Naive thymus-derived CD8-positive, alpha-beta T cell (primary cell): ENCODE data around the gene CLCN6. TPM values are rescaled to one million over a fixed set of nuclear protein-coding genes. Genes with fewer than 3 reads are reported as not detected.
"Not testable (repeated sequence)": the region's sequence is repeated elsewhere in the genome, so short reads cannot be mapped to it uniquely, and the experiment has no call there.

Source experiments
- ATAC-seq, 2 donors: fragments of 150-1000 bp; cut with Tn5 transposase in 1 of 2; sonication (Bioruptor Pico), chemical (Tn5 transposase) in 1 of 2; 1 replicate in 1 of 2; 2 replicates in 1 of 2; pipeline ENCODE4 v1.10.0; 2021; ENCODE audit warnings: mild to moderate bottlenecking in 2 of 2, moderate library complexity in 2 of 2
- POLR2A ChIA-PET: fragments of 350-600 bp; sonication (Branson Sonifier 250); formaldehyde crosslinking; loops from one replicate; lab custom pipeline; 2021; ENCODE audit warnings: antibody characterized with exemption; lab: Charles Lee
- DNase-seq, 10 donors: peaks; one replicate each; pipeline versions ENCODE4 v3.0.0 to v3.0.0-alpha.2; 2020 to 2022
- H3K27ac Mint-ChIP-seq, 10 donors: one replicate each; pipeline ENCODE4 v1.8.0; 2020 to 2022; ENCODE audit warnings: mild to moderate bottlenecking in 10 of 10, mixed read lengths in 10 of 10, moderate library complexity in 4 of 10, inconsistent platforms in 1 of 10
- H3K27me3 Mint-ChIP-seq, 5 donors: one replicate each; pipeline ENCODE4 v1.8.0; 2021 to 2022; ENCODE audit warnings: mixed read lengths in 5 of 5
- H3K36me3 Mint-ChIP-seq, 3 donors: one replicate each; pipeline ENCODE4 v1.8.0; 2020 to 2022; ENCODE audit warnings: mixed read lengths in 3 of 3, mild to moderate bottlenecking in 2 of 3, inconsistent platforms in 1 of 3
- H3K4me1 Mint-ChIP-seq, 4 donors: one replicate each; pipeline ENCODE4 v1.8.0; 2021 to 2022; ENCODE audit warnings: mixed read lengths in 4 of 4
- H3K4me3 Mint-ChIP-seq, 10 donors: one replicate each; pipeline ENCODE4 v1.8.0; 2020 to 2022; ENCODE audit warnings: mild to moderate bottlenecking in 10 of 10, mixed read lengths in 10 of 10, moderate library complexity in 6 of 10, inconsistent platforms in 1 of 10
- H3K9me3 Mint-ChIP-seq, 9 donors: one replicate each; pipeline ENCODE4 v1.8.0; 2020 to 2022; ENCODE audit warnings: mixed read lengths in 9 of 9, mild to moderate bottlenecking in 3 of 9, inconsistent platforms in 1 of 9, moderate library complexity in 1 of 9
- polyA plus RNA-seq, 3 donors: library from polyadenylated mRNA; unstranded; fragments of 300-500 nt; fragmentation: Illumina TruSeq; gene quantifications; one replicate each; pipeline ENCODE4 v1.2.3, GENCODE V29; 2021
- total RNA-seq, 8 experiments: library from RNA in 2 of 8; stranded (reverse) in 2 of 8; gene quantifications; one replicate each; pipeline ENCODE4 v1.2.3 and lab custom pipeline; 2021 to 2026

CLCN6 gene
- total and polyA plus RNA-seq, 5 experiments from 2014 or later, result 1.2 to 31.8 (median 2.8) TPM

- Mint-ChIP-seq H3K27me3 (no peaks in the 10 kb centered on the region), H3K36me3 (peaks cover 0 to 49% (median 7%) of the 10 kb centered on the region in 3 donors), H3K9me3 (no peaks in the 10 kb centered on the region), H3K4me3 (peak overlapping the region in 1 of 10 donors; percentile 36), H3K27ac (no peak overlapping the region), H3K4me1 (peaks cover 18 to 48% (median 42%) of the 10 kb centered on the region in 4 donors)
- no peak for ATAC-seq
- no peak for DNase-seq
- POLR2A ChIA-PET, result no interaction called here
Observed at GRCh38 chr1:11800756-11801433, 5.1 kb upstream of the CLCN6 start.

- ATAC-seq (no peak), DNase-seq (peak in 3 of 10 donors; percentile 12 to 28 (median 19))
- peak overlapping the region; percentile 51 to 99 (median 90) for H3K27ac Mint-ChIP-seq
- POLR2A ChIA-PET, result interaction anchor here (1.5 to 2.8 kb wide), 4 partner anchors 15 to 108 kb away, joined by 3 to 19 read pairs (median 7); no protein-coding TSS in a partner anchor
- no peaks in the 10 kb centered on the region for H3K9me3 Mint-ChIP-seq
- peak overlapping the region; percentile 88 to 100 (median 99) for H3K4me3 Mint-ChIP-seq
- no peaks in the 10 kb centered on the region for H3K27me3 Mint-ChIP-seq
- peaks cover 23 to 63% (median 58%) of the 10 kb centered on the region in 4 donors for H3K4me1 Mint-ChIP-seq
- peaks cover 0 to 40% (median 7%) of the 10 kb centered on the region in 3 donors for H3K36me3 Mint-ChIP-seq
Observed at GRCh38 chr1:11802616-11802972, 3.4 kb upstream of the CLCN6 start.

GRCh38 chr1:11802973-11803885, 2.8 kb upstream of the CLCN6 start:
- ATAC-seq (peak; percentile 43 to 46), DNase-seq (peak; percentile 61 to 89 (median 72))
- Mint-ChIP-seq H3K27ac (peak overlapping the region; percentile 51 to 99 (median 93)), H3K27me3 (no peaks in the 10 kb centered on the region), H3K4me3 (peak overlapping the region; percentile 88 to 100 (median 99)), H3K4me1 (peaks cover 24 to 69% (median 64%) of the 10 kb centered on the region in 4 donors), H3K9me3 (no peaks in the 10 kb centered on the region), H3K36me3 (peaks cover 0 to 42% (median 7%) of the 10 kb centered on the region in 3 donors)
- POLR2A ChIA-PET, result interaction anchor here (0.6 to 2.8 kb wide), 7 partner anchors 16 to 787 kb away, joined by 3 to 19 read pairs (median 3); no protein-coding TSS in a partner anchor

GRCh38 chr1:11803924-11804665, 1.9 kb upstream of the CLCN6 start:
- H3K4me3 Mint-ChIP-seq, result peak overlapping the region; percentile 92 to 100 (median 99)
- ATAC-seq, DNase-seq, H3K9me3 Mint-ChIP-seq, H3K27me3 Mint-ChIP-seq: not testable (repeated sequence)
- peaks cover 0 to 42% (median 7%) of the 10 kb centered on the region in 3 donors for H3K36me3 Mint-ChIP-seq
- peak overlapping the region in 9 of 10 donors; percentile 83 to 99 (median 95) for H3K27ac Mint-ChIP-seq
- POLR2A ChIA-PET, result interaction anchor here (0.7 to 2.8 kb wide), 6 partner anchors 17 to 140 kb away, joined by 3 to 19 read pairs (median 4); partner anchors contain the start of gene FBXO6
- peaks cover 25 to 71% (median 68%) of the 10 kb centered on the region in 4 donors for H3K4me1 Mint-ChIP-seq

GRCh38 chr1:11804666-11805421, 1.1 kb upstream of the CLCN6 start:
- peaks cover 0 to 41% (median 7%) of the 10 kb centered on the region in 3 donors for H3K36me3 Mint-ChIP-seq
- no peaks in the 10 kb centered on the region for H3K9me3 Mint-ChIP-seq
- POLR2A ChIA-PET, result interaction anchor here (0.7 to 2.8 kb wide), 2 partner anchors 103 to 141 kb away, joined by 3 to 19 read pairs; partner anchors contain the start of gene FBXO6
- H3K27me3 Mint-ChIP-seq, result no peaks in the 10 kb centered on the region
- H3K4me1 Mint-ChIP-seq, result peaks cover 28 to 72% (median 71%) of the 10 kb centered on the region in 4 donors
- DNase-seq (peak in 5 of 10 donors; percentile 10 to 40 (median 13)), ATAC-seq (no peak)
- H3K4me3 Mint-ChIP-seq, result peak overlapping the region; percentile 92 to 100 (median 99)
- H3K27ac Mint-ChIP-seq, result peak overlapping the region; percentile 64 to 99 (median 90)

GRCh38 chr1:11806307-11806936, 431 bp downstream of the CLCN6 start:
- peaks cover 0 to 37% (median 0%) of the 10 kb centered on the region in 3 donors for H3K36me3 Mint-ChIP-seq
- no peaks in the 10 kb centered on the region for H3K27me3 Mint-ChIP-seq
- POLR2A ChIA-PET, result interaction anchor here (0.6 to 2.3 kb wide), 13 partner anchors 8 to 706 kb away, joined by 3 to 28 read pairs (median 5); partner anchors contain the start of genes AGTRAP, EXOSC10 and MFN2
- H3K4me3 Mint-ChIP-seq, result peak overlapping the region; percentile 92 to 100 (median 99)
- peaks cover 26 to 72% (median 65%) of the 10 kb centered on the region in 4 donors for H3K4me1 Mint-ChIP-seq
- no peaks in the 10 kb centered on the region for H3K9me3 Mint-ChIP-seq
- DNase-seq, result peak in 1 of 10 donors; percentile 72
- ATAC-seq, result peak; percentile 59 to 68
- peak overlapping the region; percentile 94 to 99 (median 98) for H3K27ac Mint-ChIP-seq

- Mint-ChIP-seq H3K9me3 (no peaks in the 10 kb centered on the region), H3K27me3 (no peaks in the 10 kb centered on the region), H3K4me3 (peak overlapping the region; percentile 92 to 100 (median 99)), H3K27ac (peak overlapping the region; percentile 44 to 99 (median 97)), H3K36me3 (peaks cover 0 to 42% (median 0%) of the 10 kb centered on the region in 3 donors), H3K4me1 (peaks cover 24 to 67% (median 61%) of the 10 kb centered on the region in 4 donors)
- ATAC-seq (no peak), DNase-seq (no peak)
- POLR2A ChIA-PET, result interaction anchor here (0.5 to 2.3 kb wide), 7 partner anchors 7 to 737 kb away, joined by 3 to 28 read pairs (median 8); partner anchors contain the start of gene AGTRAP
Observed at GRCh38 chr1:11807133-11807532, 1.1 kb downstream of the CLCN6 start.

GRCh38 chr1:11813021-11813420, 7.0 kb downstream of the CLCN6 start:
- Mint-ChIP-seq H3K4me3 (no peak overlapping the region), H3K9me3 (no peaks in the 10 kb centered on the region), H3K36me3 (peaks cover 0 to 75% (median 8%) of the 10 kb centered on the region in 3 donors), H3K27ac (peak overlapping the region in 1 of 10 donors; percentile 67), H3K27me3 (no peaks in the 10 kb centered on the region), H3K4me1 (peaks cover 4 to 33% (median 21%) of the 10 kb centered on the region in 4 donors)
- no peak for ATAC-seq
- no peak for DNase-seq
- POLR2A ChIA-PET, result no interaction called here

- Mint-ChIP-seq H3K4me3 (no peak overlapping the region), H3K9me3 (no peaks in the 10 kb centered on the region), H3K36me3 (peaks cover 5 to 78% (median 24%) of the 10 kb centered on the region in 3 donors), H3K4me1 (peaks cover 2 to 25% (median 8%) of the 10 kb centered on the region in 4 donors), H3K27me3 (no peaks in the 10 kb centered on the region), H3K27ac (peak overlapping the region in 1 of 10 donors; percentile 21)
- POLR2A ChIA-PET, result interaction anchor here (0.7 kb wide), 1 partner anchor 91 kb away, joined by 3 read pairs; no protein-coding TSS in a partner anchor
- ATAC-seq (no peak), DNase-seq (no peak)
Observed at GRCh38 chr1:11817192-11817591, 11.2 kb downstream of the CLCN6 start.

- DNase-seq (no peak), ATAC-seq (no peak)
- H3K4me3 Mint-ChIP-seq, result no peak overlapping the region
- H3K27me3 Mint-ChIP-seq, result no peaks in the 10 kb centered on the region
- peaks cover 5 to 82% (median 26%) of the 10 kb centered on the region in 3 donors for H3K36me3 Mint-ChIP-seq
- H3K27ac Mint-ChIP-seq, result no peak overlapping the region
- peaks cover 0 to 2% (median 0%) of the 10 kb centered on the region in 4 donors for H3K4me1 Mint-ChIP-seq
- no peaks in the 10 kb centered on the region for H3K9me3 Mint-ChIP-seq
- POLR2A ChIA-PET, result no interaction called here
Observed at GRCh38 chr1:11822091-11822490, 16.1 kb downstream of the CLCN6 start.
